Measurements from ENCODE around the gene NEGR1.

The NEGR1 gene

DNA sequence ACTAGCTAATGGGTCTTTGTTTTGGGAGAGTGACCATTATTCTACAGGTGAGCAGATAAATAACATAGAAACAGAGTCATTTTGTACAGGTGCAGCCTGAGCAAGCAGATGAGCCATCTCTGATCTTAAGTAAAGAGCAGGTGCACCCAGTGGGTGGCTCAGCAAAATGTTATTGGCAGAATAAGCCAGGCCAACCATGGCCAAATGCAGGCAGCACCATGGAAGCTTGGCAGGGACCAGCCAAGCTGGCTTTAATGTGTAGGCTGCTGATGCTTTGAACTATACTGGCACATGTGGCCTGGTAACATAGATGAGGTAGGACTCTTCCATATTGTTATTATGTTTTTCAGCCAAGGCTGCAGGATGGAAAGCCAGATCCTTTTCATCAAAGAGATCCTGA lies 648.2 kb downstream of the NEGR1 start:
- Histone ChIP-seq H3K27me3 (replicated peaks; ENCODE audit: control insufficient read depth, insufficient read depth, low read length) (no peaks in the 10 kb centered on the region), H3K9me3 (ENCODE audit: control insufficient read depth, low read length) (peaks cover 13% of the 10 kb centered on the region), H3K4me3 (ENCODE audit: low read length) (no peak overlapping the region), H3K36me3 (ENCODE audit: control insufficient read depth, insufficient read depth, low read length, severe bottlenecking) (no peaks in the 10 kb centered on the region), H3K4me1 (ENCODE audit: control insufficient read depth, insufficient read depth, low read length) (peaks cover 8% of the 10 kb centered on the region), H3K9ac (ENCODE audit: low read length) (no peak overlapping the region)
- no peak for DNase-seq (ENCODE audit: low read depth)

GRCh38 chr1:71630073-71630472 lies 652.3 kb downstream of the NEGR1 start:
- Histone ChIP-seq H3K9me3 (ENCODE audit: control insufficient read depth, low read length) (peaks cover 3% of the 10 kb centered on the region), H3K4me1 (ENCODE audit: control insufficient read depth, insufficient read depth, low read length) (no peaks in the 10 kb centered on the region), H3K27me3 (replicated peaks; ENCODE audit: control insufficient read depth, insufficient read depth, low read length) (no peaks in the 10 kb centered on the region), H3K36me3 (ENCODE audit: control insufficient read depth, insufficient read depth, low read length, severe bottlenecking) (no peaks in the 10 kb centered on the region), H3K4me3 (ENCODE audit: low read length) (no peak overlapping the region), H3K9ac (ENCODE audit: low read length) (no peak overlapping the region)
- no peak for DNase-seq (ENCODE audit: low read depth)

DNA sequence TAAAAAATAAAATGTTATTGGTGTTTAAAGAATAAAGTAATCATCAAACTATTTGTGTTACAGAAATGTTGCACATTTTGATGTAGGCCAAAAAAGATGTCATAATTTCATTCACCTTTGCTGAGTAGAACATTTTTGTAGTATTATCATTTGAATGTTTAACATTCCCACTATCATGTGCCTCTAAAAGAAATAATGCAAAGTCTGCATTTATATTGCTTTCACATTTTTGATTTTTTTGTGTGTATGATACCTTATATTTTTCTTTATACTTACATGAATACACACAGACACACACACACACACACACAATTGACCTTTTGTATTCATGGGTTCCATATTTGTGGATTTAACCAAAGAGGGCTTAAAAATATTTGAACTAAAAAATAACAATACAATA lies 657.3 kb downstream of the NEGR1 start:
- no peaks in the 10 kb centered on the region for H3K9me3 ChIP-seq (ENCODE audit: control insufficient read depth, low read length)
- no peaks in the 10 kb centered on the region for H3K4me1 ChIP-seq (ENCODE audit: control insufficient read depth, insufficient read depth, low read length)
- no peaks in the 10 kb centered on the region for H3K27me3 ChIP-seq (replicated peaks; ENCODE audit: control insufficient read depth, insufficient read depth, low read length)
- no peak overlapping the region for H3K9ac ChIP-seq (ENCODE audit: low read length)
- H3K4me3 ChIP-seq (ENCODE audit: low read length) = no peak overlapping the region
- H3K36me3 ChIP-seq (ENCODE audit: control insufficient read depth, insufficient read depth, low read length, severe bottlenecking) = no peaks in the 10 kb centered on the region
- no peak for DNase-seq (ENCODE audit: low read depth)

- no peak for DNase-seq (ENCODE audit: low read depth)
- Histone ChIP-seq H3K9ac (ENCODE audit: low read length) (no peak overlapping the region), H3K27me3 (replicated peaks; ENCODE audit: control insufficient read depth, insufficient read depth, low read length) (no peaks in the 10 kb centered on the region), H3K36me3 (ENCODE audit: control insufficient read depth, insufficient read depth, low read length, severe bottlenecking) (no peaks in the 10 kb centered on the region), H3K9me3 (ENCODE audit: control insufficient read depth, low read length) (no peaks in the 10 kb centered on the region), H3K4me1 (ENCODE audit: control insufficient read depth, insufficient read depth, low read length) (no peaks in the 10 kb centered on the region), H3K4me3 (ENCODE audit: low read length) (no peak overlapping the region)
Measured at GRCh38 chr1:71623888-71624287, 658.5 kb downstream of the NEGR1 start.

- Histone ChIP-seq H3K4me3 (ENCODE audit: low read length) (no peak overlapping the region), H3K9me3 (ENCODE audit: control insufficient read depth, low read length) (no peaks in the 10 kb centered on the region), H3K36me3 (ENCODE audit: control insufficient read depth, insufficient read depth, low read length, severe bottlenecking) (no peaks in the 10 kb centered on the region), H3K27me3 (replicated peaks; ENCODE audit: control insufficient read depth, insufficient read depth, low read length) (no peaks in the 10 kb centered on the region), H3K4me1 (ENCODE audit: control insufficient read depth, insufficient read depth, low read length) (peaks cover 4% of the 10 kb centered on the region), H3K9ac (ENCODE audit: low read length) (no peak overlapping the region)
- peak; percentile 4 for DNase-seq (ENCODE audit: low read depth)
Measured at GRCh38 chr1:71621785-71622184, 660.6 kb downstream of the NEGR1 start.

GRCh38 chr1:71618766-71619530 lies 663.4 kb downstream of the NEGR1 start:
- H3K4me1 ChIP-seq (ENCODE audit: control insufficient read depth, insufficient read depth, low read length) = peaks cover 4% of the 10 kb centered on the region
- no peak overlapping the region for H3K4me3 ChIP-seq (ENCODE audit: low read length)
- H3K27me3 ChIP-seq (replicated peaks; ENCODE audit: control insufficient read depth, insufficient read depth, low read length) = no peaks in the 10 kb centered on the region
- no peaks in the 10 kb centered on the region for H3K36me3 ChIP-seq (ENCODE audit: control insufficient read depth, insufficient read depth, low read length, severe bottlenecking)
- DNase-seq (ENCODE audit: low read depth) = no peak
- no peaks in the 10 kb centered on the region for H3K9me3 ChIP-seq (ENCODE audit: control insufficient read depth, low read length)
- H3K9ac ChIP-seq (ENCODE audit: low read length) = no peak overlapping the region

DNA sequence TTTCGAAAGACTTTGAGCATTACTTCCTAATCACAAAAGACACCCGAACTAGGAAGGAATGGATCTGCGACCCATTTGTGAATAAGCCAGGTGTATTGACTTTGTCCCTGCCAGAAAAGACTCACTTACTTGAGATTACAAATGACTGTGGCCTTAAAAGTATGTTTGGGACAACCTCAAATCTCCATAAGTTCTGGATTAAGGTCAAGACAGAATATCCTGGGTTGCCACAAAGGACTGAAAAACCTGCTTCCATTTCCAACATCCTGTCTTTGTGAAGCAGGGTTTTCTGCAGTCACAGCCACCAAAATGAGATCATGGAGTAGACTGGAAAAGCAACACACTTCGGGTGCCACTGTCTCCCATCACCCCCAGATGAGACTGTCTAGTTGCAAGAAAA lies 664.1 kb downstream of the NEGR1 start:
- H3K4me3 ChIP-seq (ENCODE audit: low read length) = no peak overlapping the region
- no peak for DNase-seq (ENCODE audit: low read depth)
- H3K9me3 ChIP-seq (ENCODE audit: control insufficient read depth, low read length) = no peaks in the 10 kb centered on the region
- no peaks in the 10 kb centered on the region for H3K36me3 ChIP-seq (ENCODE audit: control insufficient read depth, insufficient read depth, low read length, severe bottlenecking)
- H3K9ac ChIP-seq (ENCODE audit: low read length) = no peak overlapping the region
- no peaks in the 10 kb centered on the region for H3K27me3 ChIP-seq (replicated peaks; ENCODE audit: control insufficient read depth, insufficient read depth, low read length)
- peaks cover 4% of the 10 kb centered on the region for H3K4me1 ChIP-seq (ENCODE audit: control insufficient read depth, insufficient read depth, low read length)

GRCh38 chr1:71610476-71610875 lies 671.9 kb downstream of the NEGR1 start:
- Histone ChIP-seq H3K9me3 (ENCODE audit: control insufficient read depth, low read length) (no peaks in the 10 kb centered on the region), H3K9ac (ENCODE audit: low read length) (no peak overlapping the region), H3K4me1 (ENCODE audit: control insufficient read depth, insufficient read depth, low read length) (no peaks in the 10 kb centered on the region), H3K36me3 (ENCODE audit: control insufficient read depth, insufficient read depth, low read length, severe bottlenecking) (no peaks in the 10 kb centered on the region), H3K4me3 (ENCODE audit: low read length) (no peak overlapping the region), H3K27me3 (replicated peaks; ENCODE audit: control insufficient read depth, insufficient read depth, low read length) (no peaks in the 10 kb centered on the region)
- DNase-seq (ENCODE audit: low read depth) = no peak

DNA sequence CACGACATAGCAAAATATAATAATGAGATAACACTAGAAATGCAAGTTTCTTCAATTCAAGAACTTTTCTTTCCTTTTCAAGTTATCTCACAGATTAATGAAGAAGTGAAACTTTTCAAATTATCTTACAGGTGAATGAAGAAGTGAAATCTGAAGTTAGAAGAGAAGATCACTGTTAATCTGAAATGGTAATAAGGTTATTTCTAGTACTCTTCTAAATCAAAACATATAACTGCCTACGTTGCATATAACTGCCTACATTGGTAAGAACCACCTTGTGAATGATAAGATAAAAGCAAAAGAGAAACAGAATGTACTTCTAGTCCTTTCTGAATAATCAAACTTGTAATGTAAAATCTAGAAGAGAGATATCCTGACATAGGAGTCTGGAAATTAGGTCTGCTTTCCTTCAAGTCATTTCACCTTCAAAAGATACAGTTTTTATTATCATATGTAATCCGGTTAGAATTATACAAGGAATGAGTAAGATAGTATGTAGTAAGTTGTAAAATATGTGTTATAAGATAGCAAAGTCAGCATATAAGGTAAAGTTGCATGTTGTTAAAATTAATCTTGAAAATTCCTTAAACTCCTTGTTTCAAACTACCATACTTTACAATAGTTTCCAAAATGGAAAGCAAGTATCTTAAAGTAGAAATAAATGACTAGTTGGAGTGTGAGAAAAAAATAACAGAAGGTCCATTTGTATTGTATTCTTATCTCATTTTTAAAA lies 679.1 kb downstream of the NEGR1 start:
- H3K4me3 ChIP-seq (ENCODE audit: low read length) = no peak overlapping the region
- H3K27me3 ChIP-seq (replicated peaks; ENCODE audit: control insufficient read depth, insufficient read depth, low read length) = no peaks in the 10 kb centered on the region
- H3K9me3 ChIP-seq (ENCODE audit: control insufficient read depth, low read length) = no peaks in the 10 kb centered on the region
- H3K9ac ChIP-seq (ENCODE audit: low read length) = no peak overlapping the region
- no peaks in the 10 kb centered on the region for H3K4me1 ChIP-seq (ENCODE audit: control insufficient read depth, insufficient read depth, low read length)
- no peaks in the 10 kb centered on the region for H3K36me3 ChIP-seq (ENCODE audit: control insufficient read depth, insufficient read depth, low read length, severe bottlenecking)
- no peak for DNase-seq (ENCODE audit: low read depth)

DNA sequence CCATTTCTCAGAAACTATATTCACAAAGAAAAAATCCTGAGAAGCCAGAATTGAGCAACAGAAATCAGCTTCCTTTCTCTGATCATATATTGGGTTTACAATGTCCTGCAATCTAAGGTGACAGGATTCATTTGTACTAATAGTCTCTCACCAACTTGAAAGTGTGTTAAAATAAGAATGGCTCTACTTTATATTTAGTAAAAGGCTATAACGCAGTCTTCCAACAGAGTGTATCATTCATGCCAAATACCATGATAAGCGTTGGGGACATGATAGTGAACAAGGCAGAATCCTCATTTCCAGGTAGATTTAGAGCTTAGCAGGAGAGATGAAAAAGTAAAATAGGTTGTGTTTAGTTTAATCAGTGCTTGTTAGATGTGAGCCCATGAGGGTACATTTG lies 682.3 kb downstream of the NEGR1 start:
- Histone ChIP-seq H3K4me1 (ENCODE audit: control insufficient read depth, insufficient read depth, low read length) (no peaks in the 10 kb centered on the region), H3K4me3 (ENCODE audit: low read length) (no peak overlapping the region), H3K27me3 (replicated peaks; ENCODE audit: control insufficient read depth, insufficient read depth, low read length) (no peaks in the 10 kb centered on the region), H3K36me3 (ENCODE audit: control insufficient read depth, insufficient read depth, low read length, severe bottlenecking) (no peaks in the 10 kb centered on the region), H3K9ac (ENCODE audit: low read length) (no peak overlapping the region), H3K9me3 (ENCODE audit: control insufficient read depth, low read length) (no peaks in the 10 kb centered on the region)
- DNase-seq (ENCODE audit: low read depth) = no peak

- Histone ChIP-seq H3K4me3 (ENCODE audit: low read length) (no peak overlapping the region), H3K4me1 (ENCODE audit: control insufficient read depth, insufficient read depth, low read length) (no peaks in the 10 kb centered on the region), H3K9ac (ENCODE audit: low read length) (no peak overlapping the region), H3K36me3 (ENCODE audit: control insufficient read depth, insufficient read depth, low read length, severe bottlenecking) (no peaks in the 10 kb centered on the region), H3K27me3 (replicated peaks; ENCODE audit: control insufficient read depth, insufficient read depth, low read length) (no peaks in the 10 kb centered on the region), H3K9me3 (ENCODE audit: control insufficient read depth, low read length) (no peaks in the 10 kb centered on the region)
- DNase-seq (ENCODE audit: low read depth) = no peak
Measured at GRCh38 chr1:71599306-71599705, 683.0 kb downstream of the NEGR1 start.

All from adipocyte (in vitro differentiated cells).